Brain microvascular endothelial cell (primary cell): ENCODE data around the gene ARHGAP21.
"Not testable (repeated sequence)": the region's sequence is repeated elsewhere in the genome, so short reads cannot be mapped to it uniquely, and the experiment has no call there.

Experiments
- DNase-seq: peaks from one replicate; pipeline ENCODE4 v3.0.0-alpha.2; 2020
- H3K27ac ChIP-seq: fragments of 250-450 bp; sonication (Bioruptor Pico); 2 replicates; pipeline ENCODE4 v1.5.1; 2020; ENCODE audit warnings: mild to moderate bottlenecking, moderate library complexity
- H3K27me3 ChIP-seq: fragments of 250-450 bp; sonication (Bioruptor Pico); replicated peaks from 2 replicates; pipeline ENCODE4 v1.5.1; 2020; ENCODE audit warnings: mild to moderate bottlenecking
- H3K36me3 ChIP-seq: fragments of 250-450 bp; sonication (Bioruptor Pico); replicated peaks from 2 replicates; pipeline ENCODE4 v1.5.1; 2020; ENCODE audit warnings: mild to moderate bottlenecking
- H3K4me3 ChIP-seq: 2 replicates; pipeline ENCODE4 v1.5.1; 2011; ENCODE audit warnings: low read depth, mild to moderate bottlenecking, control low read depth, low read length, moderate library complexity
- in situ Hi-C: cut with HindIII; loops from 2 replicates; pipeline ENCODE4 v1.10.0; 2017; ENCODE audit warnings: low sequenced_read_pairs, low pct_ligation_motif_present
- TF ChIP-seq, protein P1 (sequence below): IDR thresholded peaks from 2 replicates; pipeline ENCODE4 v1.5.1; 2011; ENCODE audit warnings: low read depth, mild to moderate bottlenecking, moderate library complexity, low read length, control low read depth, inconsistent platforms; ENCODE audit errors: missing control alignments

The ARHGAP21 gene

GRCh38 chr10:24723788-24724380 is at the start of gene ARHGAP21:
Gene ARHGAP21 (minus strand): TSS chr10:24723887. CDS start chr10:24721899, 1,988 bp downstream.
- in situ Hi-C loops: no loop called here
- DNase-seq: peak; percentile 65
- peak within 1 kb of the TSS; percentile 72 for H3K4me3 ChIP-seq
- H3K27ac ChIP-seq: peak within 1 kb of the TSS; percentile 80
- no peaks in the 10 kb centered on the region for H3K36me3 ChIP-seq
- TF ChIP-seq, protein P1, sequence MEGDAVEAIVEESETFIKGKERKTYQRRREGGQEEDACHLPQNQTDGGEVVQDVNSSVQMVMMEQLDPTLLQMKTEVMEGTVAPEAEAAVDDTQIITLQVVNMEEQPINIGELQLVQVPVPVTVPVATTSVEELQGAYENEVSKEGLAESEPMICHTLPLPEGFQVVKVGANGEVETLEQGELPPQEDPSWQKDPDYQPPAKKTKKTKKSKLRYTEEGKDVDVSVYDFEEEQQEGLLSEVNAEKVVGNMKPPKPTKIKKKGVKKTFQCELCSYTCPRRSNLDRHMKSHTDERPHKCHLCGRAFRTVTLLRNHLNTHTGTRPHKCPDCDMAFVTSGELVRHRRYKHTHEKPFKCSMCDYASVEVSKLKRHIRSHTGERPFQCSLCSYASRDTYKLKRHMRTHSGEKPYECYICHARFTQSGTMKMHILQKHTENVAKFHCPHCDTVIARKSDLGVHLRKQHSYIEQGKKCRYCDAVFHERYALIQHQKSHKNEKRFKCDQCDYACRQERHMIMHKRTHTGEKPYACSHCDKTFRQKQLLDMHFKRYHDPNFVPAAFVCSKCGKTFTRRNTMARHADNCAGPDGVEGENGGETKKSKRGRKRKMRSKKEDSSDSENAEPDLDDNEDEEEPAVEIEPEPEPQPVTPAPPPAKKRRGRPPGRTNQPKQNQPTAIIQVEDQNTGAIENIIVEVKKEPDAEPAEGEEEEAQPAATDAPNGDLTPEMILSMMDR: peak; percentile 19
- H3K27me3 ChIP-seq: no peaks in the 10 kb centered on the region

DNA sequence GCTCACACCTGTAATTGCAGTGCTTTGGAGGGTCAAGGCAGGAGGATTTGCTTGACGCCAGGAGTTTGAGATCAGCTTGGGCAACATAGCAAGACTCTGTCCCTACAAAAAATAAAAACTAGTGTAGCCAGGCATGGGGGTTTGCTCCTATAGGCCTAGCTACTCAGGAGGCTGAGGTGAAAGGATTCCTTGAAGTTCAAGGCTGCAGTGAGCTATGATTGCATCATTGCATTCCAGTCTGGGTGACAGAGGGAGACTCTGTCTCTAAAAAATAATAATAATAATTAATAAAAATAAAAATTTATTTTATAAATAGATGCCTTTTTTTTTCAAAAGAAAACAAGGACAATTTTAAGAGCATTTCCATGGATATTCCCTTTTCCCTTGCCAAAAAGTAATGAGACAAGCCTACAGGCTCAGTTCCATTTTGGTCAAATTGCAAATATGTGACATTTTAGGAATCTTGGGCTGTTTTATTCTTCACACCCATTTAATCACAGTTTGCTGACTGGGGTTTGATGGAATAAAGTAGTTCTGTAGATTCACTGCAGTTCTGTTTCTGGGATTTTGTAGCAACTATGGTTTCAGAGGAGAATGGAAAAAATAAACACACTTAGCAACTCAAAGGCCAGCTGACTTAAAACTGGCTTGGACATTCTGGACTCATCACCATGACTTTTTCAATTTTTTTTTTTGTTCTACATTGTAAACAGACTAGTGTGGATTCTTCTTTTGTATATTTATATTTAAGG is 48.4 kb upstream of the ARHGAP21 start:
- H3K27ac ChIP-seq: no peak overlapping the region
- H3K4me3 ChIP-seq: no peak overlapping the region
- no peak for DNase-seq
- H3K27me3 ChIP-seq: no peaks in the 10 kb centered on the region
- in situ Hi-C loops: no loop called here
- TF ChIP-seq, protein P1: no peak
- no peaks in the 10 kb centered on the region for H3K36me3 ChIP-seq

DNA sequence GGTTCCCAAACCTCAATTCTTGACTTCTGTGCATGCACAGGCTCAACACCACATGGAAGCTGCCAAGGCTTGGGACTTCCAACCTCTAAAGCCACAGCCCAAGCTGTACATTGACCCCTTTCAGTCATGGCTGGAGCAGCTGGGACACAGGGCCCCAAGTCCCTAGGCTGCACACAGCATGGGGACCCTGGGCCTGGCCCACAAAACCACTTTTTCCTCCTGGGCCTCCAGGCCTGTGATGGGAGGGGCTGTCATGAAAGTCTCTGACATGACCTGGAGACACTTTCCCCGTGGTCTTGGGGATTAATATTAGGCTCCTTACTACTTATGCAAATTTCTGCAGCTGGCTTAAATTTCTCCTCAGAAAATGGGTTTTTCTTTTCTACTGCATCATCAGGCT is 41.3 kb upstream of the ARHGAP21 start:
- H3K27ac ChIP-seq, H3K27me3 ChIP-seq, in situ Hi-C loops, DNase-seq, H3K36me3 ChIP-seq, H3K4me3 ChIP-seq: not testable (repeated sequence)

- H3K4me3 ChIP-seq: no peak overlapping the region
- peak; percentile 33 for DNase-seq
- TF ChIP-seq, protein P1: no peak
- no peaks in the 10 kb centered on the region for H3K36me3 ChIP-seq
- no peaks in the 10 kb centered on the region for H3K27me3 ChIP-seq
- no peak overlapping the region for H3K27ac ChIP-seq
- in situ Hi-C loops: no loop called here
Observed at GRCh38 chr10:24762966-24763623, 39.4 kb upstream of the ARHGAP21 start.

- DNase-seq: peak; percentile 12
- Histone ChIP-seq H3K4me3 (no peak overlapping the region), H3K36me3 (no peaks in the 10 kb centered on the region), H3K27ac (no peak overlapping the region), H3K27me3 (no peaks in the 10 kb centered on the region)
- TF ChIP-seq, protein P1: no peak
- in situ Hi-C loops: no loop called here
Observed at GRCh38 chr10:24762161-24762924, 38.7 kb upstream of the ARHGAP21 start.

- no peak for DNase-seq
- no peak overlapping the region for H3K4me3 ChIP-seq
Observed at GRCh38 chr10:24759672-24760071, 36.0 kb upstream of the ARHGAP21 start.

DNA sequence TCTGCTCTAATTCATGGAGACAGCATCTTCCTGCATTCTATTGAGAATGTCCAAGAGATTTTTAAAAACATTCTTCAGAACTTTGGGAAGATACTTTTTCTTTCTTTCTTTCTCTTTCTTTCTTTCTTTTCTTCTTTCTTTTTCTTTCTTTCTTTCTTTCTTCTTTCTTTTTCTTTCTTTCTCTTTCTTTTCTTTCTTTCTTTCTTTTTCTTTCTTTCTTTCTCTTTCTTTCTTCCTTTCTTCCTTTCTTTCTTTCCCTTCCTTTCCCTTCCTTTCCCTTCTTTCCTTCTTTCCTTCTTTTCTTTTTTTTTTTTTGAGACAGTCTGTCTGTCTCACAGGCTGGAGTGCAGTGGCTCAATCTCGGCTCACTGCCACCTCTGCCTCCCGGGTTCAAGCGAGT is 34.6 kb upstream of the ARHGAP21 start:
- H3K36me3 ChIP-seq, H3K27ac ChIP-seq, DNase-seq, H3K4me3 ChIP-seq, in situ Hi-C loops, H3K27me3 ChIP-seq: not testable (repeated sequence)

More at GRCh38 chr10:24759672-24760071, 36.0 kb upstream of the ARHGAP21 start:
- Histone ChIP-seq H3K27me3 (no peaks in the 10 kb centered on the region), H3K27ac (no peak overlapping the region), H3K36me3 (no peaks in the 10 kb centered on the region)
- in situ Hi-C loops: no loop called here
- TF ChIP-seq, protein P1: no peak
